RWPE1 (cell line): ENCODE measurements around the gene ATP2B2.

ENCODE experiments used
- CTCF ChIA-PET: fragments of 350-600 bp; sonication (Branson Sonifier 250); formaldehyde crosslinking; extraction: SDS; loops from one replicate; lab custom pipeline; 2021; lab: Yijun Ruan, JAX
- POLR2A ChIA-PET: fragments of 400-600 bp; formaldehyde crosslinking; extraction: SDS; loops from one replicate; lab custom pipeline; 2020; ENCODE audit warnings: antibody characterized with exemption; ENCODE audit not compliant: low non-redundant PET; lab: Yijun Ruan, JAX
- DNase-seq: peaks from one replicate; pipeline ENCODE4 v3.0.0; 2012; ENCODE audit warnings: low spot score
- H3K27ac ChIP-seq: fragments of 450-650 bp; 2 replicates; pipeline ENCODE4 v1.5.1; 2017
- CTCF ChIP-seq: fragments of 450-650 bp; conservative IDR thresholded peaks from 2 replicates; pipeline ENCODE4 v1.5.1; 2017; ENCODE audit warnings: low read depth, mild to moderate bottlenecking

Gene ATP2B2

GRCh38 chr3:10524799-10525301 lies 19.5 kb upstream of the ATP2B2 start:
- CTCF ChIA-PET: no interaction called here
- H3K27ac ChIP-seq: no peak overlapping the region
- DNase-seq: no peak
- POLR2A ChIA-PET: no interaction called here
- TF ChIP-seq CTCF: no peak

GRCh38 chr3:10524270-10524669 lies 18.9 kb upstream of the ATP2B2 start:
- TF ChIP-seq CTCF: no peak
- ChIA-PET POLR2A (no interaction called here), CTCF (no interaction called here)
- H3K27ac ChIP-seq: no peak overlapping the region
- no peak for DNase-seq

- H3K27ac ChIP-seq: no peak overlapping the region
- ChIA-PET CTCF (no interaction called here), POLR2A (no interaction called here)
- no peak for TF ChIP-seq CTCF
- DNase-seq: no peak
Measured at GRCh38 chr3:10523561-10523960, 18.2 kb upstream of the ATP2B2 start.

- CTCF ChIA-PET: no interaction called here
- no peak for TF ChIP-seq CTCF
- POLR2A ChIA-PET: no interaction called here
- no peak for DNase-seq
- H3K27ac ChIP-seq: no peak overlapping the region
Measured at GRCh38 chr3:10522646-10523303, 17.4 kb upstream of the ATP2B2 start.

GRCh38 chr3:10521772-10522441 lies 16.5 kb upstream of the ATP2B2 start:
- ChIA-PET POLR2A (no interaction called here), CTCF (no interaction called here)
- no peak for TF ChIP-seq CTCF
- no peak overlapping the region for H3K27ac ChIP-seq
- DNase-seq: no peak

GRCh38 chr3:10520072-10520471 lies 14.7 kb upstream of the ATP2B2 start:
- H3K27ac ChIP-seq: no peak overlapping the region
- CTCF ChIA-PET: no interaction called here
- no peak for DNase-seq
- POLR2A ChIA-PET: no interaction called here
- TF ChIP-seq CTCF: no peak
